NCI-H345 (cell line): ENCODE data around the gene WHRN.

Experiments used
- DNase-seq: peaks from one replicate; lab custom pipeline; 2025; lab: John Stamatoyannopoulos, UW

Gene WHRN

GRCh38 chr9:114471157-114471556 is 34.1 kb downstream of the WHRN start:
- DNase-seq = no peak

- no peak for DNase-seq
These were observed 34.7 kb downstream of the WHRN start for GRCh38 chr9:114470581-114470980.

- DNase-seq = no peak
These were observed 35.2 kb downstream of the WHRN start for GRCh38 chr9:114470121-114470520.

- no peak for DNase-seq
These were observed 36.0 kb downstream of the WHRN start for GRCh38 chr9:114469091-114469853.

GRCh38 chr9:114467910-114468309 is 37.4 kb downstream of the WHRN start:
- DNase-seq = no peak

- no peak for DNase-seq
These were observed 38.0 kb downstream of the WHRN start for GRCh38 chr9:114467226-114467750.

GRCh38 chr9:114465906-114466900 is 39.1 kb downstream of the WHRN start:
- peak; percentile 56 for DNase-seq

GRCh38 chr9:114465417-114465816 is 39.9 kb downstream of the WHRN start:
- DNase-seq = no peak

- DNase-seq = no peak
These were observed 40.8 kb downstream of the WHRN start for GRCh38 chr9:114464281-114465051.

- no peak for DNase-seq
These were observed 42.5 kb downstream of the WHRN start for GRCh38 chr9:114462791-114463190.

- DNase-seq = no peak
These were observed 43.8 kb downstream of the WHRN start for GRCh38 chr9:114461468-114461867.

- peak; percentile 75 for DNase-seq
These were observed 44.6 kb downstream of the WHRN start for GRCh38 chr9:114460513-114461199.

GRCh38 chr9:114459464-114459863 is 45.8 kb downstream of the WHRN start:
- no peak for DNase-seq

- DNase-seq = no peak
These were observed 48.3 kb downstream of the WHRN start for GRCh38 chr9:114456929-114457328.

- DNase-seq = no peak
These were observed 50.6 kb downstream of the WHRN start for GRCh38 chr9:114454652-114455051.

GRCh38 chr9:114452219-114453165 is 52.8 kb downstream of the WHRN start:
- peak; percentile 84 for DNase-seq

GRCh38 chr9:114451707-114452031 is 53.6 kb downstream of the WHRN start:
- no peak for DNase-seq

GRCh38 chr9:114450833-114451706 is 54.2 kb downstream of the WHRN start:
- no peak for DNase-seq

GRCh38 chr9:114450181-114450580 is 55.1 kb downstream of the WHRN start:
- DNase-seq = no peak
